Uterus (tissue), 2 donors: ENCODE measurements around the gene SLC22A7.

Experiments
- CTCF ChIP-seq, 4 experiments: fragments of 200-600 bp in 2 of 4; fragments of 450-650 bp in 2 of 4; sonication (generic) in 2 of 4; IDR thresholded peaks; one replicate each; pipeline ENCODE4 v1.5.1; 2016 to 2019; ENCODE audit warnings: antibody characterized with exemption in 4 of 4, mild to moderate bottlenecking in 2 of 4, moderate library complexity in 1 of 4
- POLR2A ChIP-seq, 2 donors: fragments of 450-650 bp; IDR thresholded peaks; one replicate each; pipeline ENCODE4 v1.6.1; 2016; ENCODE audit warnings: antibody characterized with exemption in 2 of 2, mild to moderate bottlenecking in 1 of 2, moderate library complexity in 1 of 2

GRCh38 chr6:43271944-43272343, 26.1 kb upstream of the SLC22A7 start:
- TF ChIP-seq CTCF (IDR thresholded peaks at IDR 0.05) (no peak), POLR2A (IDR thresholded peaks at IDR 0.05) (no peak)
